ENCODE data around the gene GOLPH3. TPM values are rescaled to one million over a fixed set of nuclear protein-coding genes. Genes with fewer than 3 reads are reported as not detected.

GOLPH3 gene
- total and polyA plus RNA-seq, 2 of the 8 experiments (the other 6 are each of a cell fraction or from before 2014, with no cell fraction given): 53.7 to 93.6 TPM

GRCh38 chr5:32094691-32095090 is 79.4 kb downstream of the GOLPH3 start (continued):
- TF ChIP-seq, protein P1, sequence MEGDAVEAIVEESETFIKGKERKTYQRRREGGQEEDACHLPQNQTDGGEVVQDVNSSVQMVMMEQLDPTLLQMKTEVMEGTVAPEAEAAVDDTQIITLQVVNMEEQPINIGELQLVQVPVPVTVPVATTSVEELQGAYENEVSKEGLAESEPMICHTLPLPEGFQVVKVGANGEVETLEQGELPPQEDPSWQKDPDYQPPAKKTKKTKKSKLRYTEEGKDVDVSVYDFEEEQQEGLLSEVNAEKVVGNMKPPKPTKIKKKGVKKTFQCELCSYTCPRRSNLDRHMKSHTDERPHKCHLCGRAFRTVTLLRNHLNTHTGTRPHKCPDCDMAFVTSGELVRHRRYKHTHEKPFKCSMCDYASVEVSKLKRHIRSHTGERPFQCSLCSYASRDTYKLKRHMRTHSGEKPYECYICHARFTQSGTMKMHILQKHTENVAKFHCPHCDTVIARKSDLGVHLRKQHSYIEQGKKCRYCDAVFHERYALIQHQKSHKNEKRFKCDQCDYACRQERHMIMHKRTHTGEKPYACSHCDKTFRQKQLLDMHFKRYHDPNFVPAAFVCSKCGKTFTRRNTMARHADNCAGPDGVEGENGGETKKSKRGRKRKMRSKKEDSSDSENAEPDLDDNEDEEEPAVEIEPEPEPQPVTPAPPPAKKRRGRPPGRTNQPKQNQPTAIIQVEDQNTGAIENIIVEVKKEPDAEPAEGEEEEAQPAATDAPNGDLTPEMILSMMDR (IDR thresholded peaks at IDR 0.05; ENCODE audit: control extremely low read depth in 1 of 3, insufficient read depth in 1 of 3, low read depth in 1 of 3, low read length in 3 of 3): no peak
- no peak for TF ChIP-seq TCF12 (IDR thresholded peaks at IDR 0.05; ENCODE audit: low read depth, low read length)

Data from H1 (cell line).